GM12891 (cell line): ENCODE data around the gene NDEL1.

Experiments
- PAX5 ChIP-seq: IDR thresholded peaks from 2 replicates; pipeline ENCODE4 v1.6.1; 2011; ENCODE audit warnings: low read length, moderate library complexity, mild to moderate bottlenecking; ENCODE audit not compliant: insufficient read depth, severe bottlenecking
- POLR2A ChIP-seq: IDR thresholded peaks from 2 replicates; pipeline ENCODE4 v1.6.1; 2011; ENCODE audit warnings: low read depth, low read length, control low read depth
- POLR2AphosphoS5 ChIP-seq: IDR thresholded peaks from 2 replicates; pipeline ENCODE4 v1.6.1; 2011; ENCODE audit warnings: low read depth, low read length, control low read depth
- POU2F2 ChIP-seq: IDR thresholded peaks from 2 replicates; pipeline ENCODE4 v1.6.1; 2011; ENCODE audit warnings: low read depth, mild to moderate bottlenecking, control low read depth, low read length, moderate library complexity
- SPI1 ChIP-seq: IDR thresholded peaks from 2 replicates; pipeline ENCODE4 v1.6.1; 2011; ENCODE audit warnings: low read depth, low read length, control low read depth
- TAF1 ChIP-seq: IDR thresholded peaks from 2 replicates; pipeline ENCODE4 v1.6.1; 2011; ENCODE audit warnings: low read depth, low read length, control low read depth

GRCh38 chr17:8441690-8442089 lies 6.0 kb downstream of the NDEL1 start:
- TF ChIP-seq POLR2A (no peak), POLR2AphosphoS5 (no peak), TAF1 (no peak), SPI1 (no peak), POU2F2 (no peak), PAX5 (no peak)
